Stimulated activated CD8-positive, alpha-beta memory T cell treated with anti-CD3 and anti-CD28 coated beads, Interleukin-15, amount 100 ng/mL, for 24 hours (primary cell): Measurements from ENCODE around the gene SEPTIN11.

Experiments
- DNase-seq: peaks from one replicate; pipeline ENCODE4 v3.0.0-alpha.2; 2020; ENCODE audit warnings: low read depth

The SEPTIN11 gene

GRCh38 chr4:76980261-76980660 is 30.7 kb downstream of the SEPTIN11 start:
- DNase-seq: no peak

- no peak for DNase-seq
These were observed 32.1 kb downstream of the SEPTIN11 start for GRCh38 chr4:76981644-76982043.

DNA sequence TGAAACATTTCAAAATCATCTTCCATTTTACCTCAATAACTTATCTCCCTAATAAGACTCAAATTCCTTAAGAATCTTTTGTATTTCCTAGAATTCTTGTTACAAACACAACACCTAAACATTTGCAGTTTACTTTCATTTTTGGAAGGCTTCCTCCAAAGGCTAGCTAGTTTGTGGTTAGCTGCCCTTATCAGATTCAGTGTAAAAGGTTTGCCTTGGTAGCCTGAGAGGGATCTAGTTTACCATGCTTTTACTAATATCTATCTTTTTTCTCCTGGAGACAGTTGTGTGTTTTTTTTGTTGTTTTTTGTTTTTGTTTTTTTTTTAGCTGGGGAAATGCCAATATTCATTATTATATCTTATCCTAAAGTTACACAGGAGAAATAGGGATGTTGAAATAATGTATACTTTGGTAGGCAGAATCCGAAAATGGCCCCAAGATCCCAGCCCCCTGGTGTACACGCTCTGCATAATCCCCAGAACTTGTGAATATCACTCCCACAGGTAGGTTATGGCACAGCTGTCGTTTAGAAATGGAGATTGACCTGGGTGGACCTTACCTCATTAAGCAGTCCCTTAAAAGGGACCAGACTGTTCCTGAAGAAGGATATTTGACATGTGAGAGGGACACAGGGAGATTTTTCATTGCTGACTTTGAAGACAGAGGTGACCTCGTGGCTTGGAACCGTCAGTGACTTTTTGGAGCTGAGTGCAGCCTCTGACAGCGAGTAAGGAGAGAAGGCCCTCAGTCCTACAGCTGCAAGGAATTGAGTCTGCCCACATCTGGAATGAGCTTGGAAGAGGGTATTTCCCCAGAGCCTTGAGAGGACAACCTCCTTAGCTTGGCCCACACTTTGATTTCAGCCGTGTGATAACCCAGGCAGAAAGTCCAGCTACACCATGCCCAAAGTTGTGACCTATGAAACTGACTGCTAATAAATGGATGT is 33.4 kb downstream of the SEPTIN11 start:
- DNase-seq: no peak

DNA sequence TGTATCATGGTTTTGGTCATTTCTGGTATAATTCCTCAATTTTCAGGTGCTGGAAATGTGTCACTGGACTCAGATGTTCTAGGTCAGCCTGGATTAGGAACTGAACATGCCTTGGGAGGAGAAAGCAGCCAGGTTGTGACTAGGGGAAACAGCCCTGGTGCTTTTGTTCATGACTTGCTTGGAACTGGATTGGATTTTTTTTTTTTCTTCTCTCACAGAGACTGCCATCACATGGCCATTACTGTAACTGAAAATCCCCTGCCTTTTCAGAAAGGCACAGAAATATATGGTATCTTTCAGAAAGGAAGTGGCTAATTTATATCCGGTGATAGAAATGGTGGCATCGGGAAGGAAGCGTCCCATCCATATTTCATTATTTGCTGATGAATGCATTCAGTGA is 34.6 kb downstream of the SEPTIN11 start:
- no peak for DNase-seq

DNA sequence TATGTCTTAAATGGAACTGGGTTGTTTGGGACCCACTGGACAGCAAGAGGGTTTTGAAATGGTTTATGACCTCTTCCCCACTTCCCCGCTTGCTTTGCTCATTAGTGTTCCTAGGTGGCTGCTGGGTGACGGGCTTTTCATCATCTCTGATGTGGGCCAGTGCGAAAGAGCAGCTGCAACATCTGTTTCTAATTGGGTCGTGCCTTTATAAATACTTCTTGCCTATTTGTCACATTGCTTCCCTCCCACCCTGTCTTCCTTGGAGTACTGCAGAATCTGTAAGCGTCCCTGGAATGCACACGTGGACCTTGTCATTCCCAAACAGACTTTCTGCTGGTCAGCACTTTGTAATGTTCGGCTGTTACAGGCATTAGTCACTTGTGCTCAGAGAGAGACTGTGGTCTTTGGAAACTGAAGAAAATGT is 35.2 kb downstream of the SEPTIN11 start:
- no peak for DNase-seq

DNA sequence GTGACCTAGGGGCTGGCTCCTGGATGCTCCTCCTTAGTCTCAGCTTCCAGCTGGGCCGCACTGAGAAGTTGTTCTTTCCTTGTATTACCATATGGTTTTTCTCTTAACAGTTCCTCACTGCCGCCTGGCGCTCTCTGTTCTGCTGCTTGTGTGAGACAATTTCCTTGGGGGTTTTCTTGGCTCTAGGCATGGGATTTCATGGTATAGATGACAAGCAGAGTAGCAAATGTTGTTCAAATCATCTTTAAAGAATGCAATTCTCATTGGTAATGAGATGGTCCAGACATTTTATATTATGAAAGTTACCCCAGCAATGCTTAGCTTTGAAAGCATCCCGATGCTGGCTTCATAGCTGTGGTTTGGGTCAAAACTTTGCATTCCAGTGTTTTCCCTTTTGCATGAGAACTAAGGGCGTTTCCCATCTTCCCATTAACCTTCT is 37.6 kb downstream of the SEPTIN11 start:
- no peak for DNase-seq

DNA sequence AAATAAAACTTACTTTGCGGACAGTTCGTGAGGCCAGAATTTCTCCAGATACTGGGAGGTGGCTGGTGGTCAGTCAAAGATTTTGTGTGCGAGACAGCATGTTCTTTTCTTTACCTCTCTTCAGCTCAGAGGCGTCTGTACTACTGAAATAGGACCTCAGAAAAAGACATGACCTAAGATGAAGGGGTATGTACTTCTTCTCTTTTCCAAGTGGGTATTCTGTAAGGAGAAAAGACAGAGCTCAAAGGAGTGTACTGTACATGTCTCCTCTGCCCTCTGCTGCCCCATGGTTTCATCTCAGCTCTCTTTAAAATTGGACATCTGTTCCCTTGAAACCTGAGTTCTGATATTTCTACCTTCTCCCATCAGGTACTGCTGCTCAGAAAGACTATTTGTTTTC is 38.1 kb downstream of the SEPTIN11 start:
- no peak for DNase-seq

DNA sequence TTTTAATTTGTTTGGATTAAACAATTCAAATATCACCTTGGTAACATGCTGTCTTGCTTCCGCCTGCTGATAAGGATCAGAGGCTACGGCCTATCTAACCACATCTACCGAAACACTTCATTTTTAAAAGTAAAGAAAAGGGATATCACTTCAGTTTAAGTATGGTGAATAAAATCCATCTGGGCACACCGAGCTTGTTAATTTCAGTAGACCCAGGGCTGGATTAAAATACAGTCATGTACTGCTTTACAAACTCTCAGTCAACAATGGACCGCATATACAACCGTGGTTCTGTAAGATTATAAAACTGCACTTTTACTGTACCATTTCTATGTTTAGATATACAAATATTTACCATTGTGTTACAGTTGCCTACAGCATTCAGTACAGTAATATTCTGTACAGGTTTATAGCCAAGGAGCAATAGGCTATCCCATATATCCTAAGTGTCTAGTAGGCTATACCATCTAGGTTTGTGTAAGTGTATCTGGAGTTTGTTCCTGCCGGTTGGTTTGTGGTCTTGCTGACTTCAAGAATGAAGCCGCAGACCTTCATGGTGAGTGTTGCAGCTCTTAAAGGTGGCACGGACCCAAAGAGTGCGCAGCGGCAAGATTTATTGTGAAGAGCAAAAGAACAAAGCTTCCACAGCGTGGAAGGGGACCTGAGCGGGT is 40.0 kb downstream of the SEPTIN11 start:
- DNase-seq: no peak

GRCh38 chr4:76990288-76991080 is 40.9 kb downstream of the SEPTIN11 start:
- DNase-seq: no peak

DNA sequence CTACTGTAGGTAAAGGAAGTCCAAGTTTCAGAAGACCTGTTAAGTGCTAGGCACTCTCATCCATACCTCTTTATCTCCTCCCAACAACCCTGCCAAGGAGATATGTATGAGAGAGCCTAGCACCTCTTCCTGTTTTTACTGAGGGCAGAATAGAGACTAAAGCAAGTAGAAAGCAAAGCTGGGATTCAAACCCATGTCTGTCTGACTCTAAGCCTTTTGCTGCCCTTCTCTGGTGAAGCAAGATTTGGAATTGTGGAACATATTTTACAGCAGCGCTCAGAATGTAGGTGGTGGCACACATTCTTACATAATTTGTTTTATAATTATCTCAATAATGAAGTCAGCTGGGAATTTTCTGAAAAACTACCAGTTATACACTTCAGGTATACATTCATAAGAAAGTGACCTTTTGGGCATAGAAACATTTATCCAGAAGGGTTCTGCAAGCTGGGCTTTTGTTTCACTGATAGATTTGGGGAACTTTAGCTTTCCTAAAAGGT is 41.7 kb downstream of the SEPTIN11 start:
- DNase-seq: no peak

- DNase-seq: no peak
These were observed 44.5 kb downstream of the SEPTIN11 start for GRCh38 chr4:76993787-76994641.

- no peak for DNase-seq
These were observed 46.2 kb downstream of the SEPTIN11 start for GRCh38 chr4:76995776-76996175.

DNA sequence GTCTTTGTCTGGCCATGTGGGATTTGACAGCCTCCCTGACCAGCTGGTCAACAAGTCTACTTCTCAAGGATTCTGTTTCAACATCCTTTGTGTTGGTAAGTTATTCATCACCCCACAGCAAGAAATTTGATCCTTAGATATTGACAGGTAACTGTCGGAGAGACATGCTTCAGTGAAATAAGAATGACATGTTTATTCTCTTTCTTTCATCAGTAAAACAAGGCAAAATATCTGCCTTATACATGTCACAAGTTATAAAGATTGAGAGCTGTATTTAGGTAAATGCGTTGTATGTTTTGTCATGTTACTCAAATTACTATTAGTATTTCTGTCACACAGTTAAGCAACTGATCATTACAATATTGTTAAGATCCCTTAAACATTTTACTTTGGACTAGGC is 46.9 kb downstream of the SEPTIN11 start:
- no peak for DNase-seq

- no peak for DNase-seq
These were observed 47.5 kb downstream of the SEPTIN11 start for GRCh38 chr4:76997077-76997476.

- DNase-seq: no peak
These were observed 48.0 kb downstream of the SEPTIN11 start for GRCh38 chr4:76997532-76997931.

DNA sequence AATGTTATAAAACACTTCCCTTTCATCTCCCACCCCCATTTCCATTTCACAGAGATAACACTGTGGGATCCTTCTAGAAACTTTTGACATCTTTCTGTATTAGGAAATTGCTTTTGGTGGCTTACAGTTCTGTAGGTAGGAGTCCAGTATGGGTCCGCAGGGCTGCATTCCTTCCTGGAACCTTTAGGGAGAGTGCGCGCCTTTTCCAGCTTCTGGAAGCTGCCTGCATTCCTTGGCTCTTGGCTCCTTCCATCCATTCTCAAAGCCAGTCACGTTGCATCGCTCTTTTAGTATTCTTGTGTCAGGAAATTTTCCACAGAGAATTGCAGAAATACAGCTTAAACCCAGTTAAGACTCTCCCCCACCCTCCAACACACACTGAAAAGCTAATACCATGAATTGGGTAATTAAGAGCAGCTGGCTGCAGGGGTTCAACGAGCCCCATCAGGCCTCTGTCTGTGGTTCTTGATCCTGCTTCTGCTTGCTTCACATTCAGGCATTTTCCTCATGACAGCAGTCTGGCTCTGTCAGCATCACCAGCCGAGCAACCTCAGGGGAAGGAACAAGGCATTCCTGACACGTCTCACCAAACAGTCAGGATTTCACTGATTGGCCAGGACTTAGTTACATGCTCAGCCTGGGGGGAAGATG is 48.8 kb downstream of the SEPTIN11 start:
- DNase-seq: no peak
